GM18867 (cell line): Measurements from ENCODE around the gene INPP5B.
A peak's percentile ranks its signal among the peaks of the same experiment; 100 is the strongest.
"Not testable (repeated sequence)": the region's sequence is repeated elsewhere in the genome, so short reads cannot be mapped to it uniquely, and the experiment has no call there.

Experiments used
- ATAC-seq: cut with Tn5 transposase; IDR thresholded peaks from one replicate; pipeline ENCODE4 v1.9.1; 2021; ENCODE audit warnings: mild to moderate bottlenecking, moderate library complexity; ENCODE audit not compliant: unreplicated experiment

The INPP5B gene

GRCh38 chr1:37915476-37916093 is 31.3 kb downstream of the INPP5B start:
- ATAC-seq, result no peak

DNA sequence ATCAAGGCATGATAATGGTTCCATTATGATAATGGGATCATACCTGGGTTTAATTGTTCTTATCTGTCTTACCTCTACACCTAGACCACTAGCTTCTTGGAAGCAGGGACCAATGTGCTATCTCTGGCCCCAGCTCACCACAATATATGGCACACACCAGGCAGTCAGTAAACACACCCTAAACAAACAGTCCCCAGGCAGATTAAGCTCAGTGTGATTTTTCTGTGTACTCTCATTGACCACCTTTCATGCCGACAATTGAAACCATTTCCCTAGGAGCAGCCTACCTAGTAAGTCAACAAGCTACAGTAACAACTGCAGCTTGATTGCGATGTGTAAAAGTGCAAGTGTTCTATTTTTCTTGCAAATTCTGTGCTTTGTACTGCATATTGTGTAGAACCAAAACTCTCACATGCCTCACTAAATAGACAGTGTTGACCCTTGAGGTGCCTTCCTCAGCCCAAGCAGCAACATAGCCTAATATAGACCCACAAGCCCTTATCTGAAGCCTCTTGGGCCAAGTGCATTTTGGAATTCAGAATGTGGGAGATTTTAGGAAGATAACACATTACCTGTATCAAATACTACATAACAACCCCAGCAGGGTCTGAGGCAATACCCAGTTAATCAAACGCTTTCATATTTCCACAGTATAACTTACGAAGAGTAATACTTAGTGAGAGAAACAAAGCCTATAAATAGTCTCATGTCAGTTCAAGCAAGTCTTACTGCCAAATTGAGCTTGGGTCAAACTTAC is 32.0 kb downstream of the INPP5B start:
- ATAC-seq, result no peak

- ATAC-seq, result not testable (repeated sequence)
Measured at GRCh38 chr1:37911478-37911877, 35.4 kb downstream of the INPP5B start.

- not testable (repeated sequence) for ATAC-seq
Measured at GRCh38 chr1:37910886-37911285, 36.0 kb downstream of the INPP5B start.

DNA sequence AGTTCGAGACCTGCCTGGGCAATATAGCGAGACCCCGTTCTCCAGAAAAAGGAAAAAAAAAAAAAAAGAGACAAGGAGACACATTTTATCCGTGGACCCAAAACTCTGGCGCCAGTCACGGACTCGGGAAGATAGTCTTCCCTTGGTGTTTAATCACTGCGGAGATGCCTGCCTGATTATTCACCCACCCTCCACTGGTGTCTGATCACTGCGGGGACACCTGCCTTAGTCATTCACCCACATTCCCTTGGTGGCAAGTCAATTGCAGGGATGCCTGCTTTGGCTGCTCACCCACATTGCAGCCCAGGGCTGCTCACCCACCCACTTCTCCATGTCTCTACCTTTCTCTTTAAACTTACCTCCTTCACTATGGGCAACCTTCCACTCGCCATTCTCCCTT is 38.3 kb downstream of the INPP5B start:
- not testable (repeated sequence) for ATAC-seq

DNA sequence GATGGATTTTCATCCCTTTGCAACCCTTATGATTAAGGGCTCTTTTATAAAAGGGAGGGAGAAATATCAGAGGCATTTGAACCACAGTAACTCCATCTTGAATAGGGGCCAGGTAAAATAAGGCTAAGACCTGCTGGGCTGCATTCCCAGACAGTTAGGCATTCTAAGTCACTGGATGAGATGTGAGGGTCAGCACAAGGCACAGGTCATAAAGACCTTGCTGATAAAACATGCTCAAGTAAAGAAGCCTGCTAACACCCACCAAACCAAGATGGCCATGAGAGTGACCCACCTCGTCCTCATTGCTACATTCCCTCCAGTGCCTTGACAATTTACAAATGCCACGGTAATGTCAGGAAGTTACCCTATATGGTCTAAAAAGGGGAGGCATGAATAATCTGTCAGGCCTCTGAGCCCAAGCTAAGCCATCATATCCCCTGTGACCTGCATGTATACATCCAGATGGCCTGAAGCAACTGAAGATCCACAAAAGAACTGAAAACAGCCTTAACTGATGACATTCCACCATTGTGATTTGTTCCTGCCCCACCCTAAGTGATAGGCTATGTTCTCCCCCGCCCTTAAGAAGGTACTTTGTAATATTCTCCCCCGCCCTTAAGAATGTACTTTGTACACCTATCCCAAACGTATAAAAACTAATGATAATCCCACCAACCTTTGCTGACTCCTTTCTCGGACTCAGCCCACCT is 39.3 kb downstream of the INPP5B start:
- ATAC-seq, result not testable (repeated sequence)

DNA sequence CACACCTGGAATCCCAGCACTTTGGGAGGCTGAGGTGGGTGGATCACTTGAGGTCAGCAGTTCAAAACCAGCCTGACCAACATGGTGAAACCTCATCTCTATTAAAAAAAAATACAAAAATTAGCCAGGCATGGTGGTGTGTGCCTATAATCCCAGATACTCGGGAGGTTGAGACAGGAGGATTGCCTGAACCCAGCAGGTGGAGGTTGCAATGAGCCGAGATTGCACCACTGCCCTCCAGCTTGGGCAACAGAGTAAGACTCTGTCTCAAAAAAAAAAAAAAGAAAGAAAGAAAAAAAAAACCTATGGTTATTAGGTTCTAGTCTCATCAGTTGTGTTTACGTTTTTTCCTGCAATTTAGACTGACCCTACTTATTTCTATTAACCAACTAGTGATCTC is 40.3 kb downstream of the INPP5B start:
- ATAC-seq, result not testable (repeated sequence)

DNA sequence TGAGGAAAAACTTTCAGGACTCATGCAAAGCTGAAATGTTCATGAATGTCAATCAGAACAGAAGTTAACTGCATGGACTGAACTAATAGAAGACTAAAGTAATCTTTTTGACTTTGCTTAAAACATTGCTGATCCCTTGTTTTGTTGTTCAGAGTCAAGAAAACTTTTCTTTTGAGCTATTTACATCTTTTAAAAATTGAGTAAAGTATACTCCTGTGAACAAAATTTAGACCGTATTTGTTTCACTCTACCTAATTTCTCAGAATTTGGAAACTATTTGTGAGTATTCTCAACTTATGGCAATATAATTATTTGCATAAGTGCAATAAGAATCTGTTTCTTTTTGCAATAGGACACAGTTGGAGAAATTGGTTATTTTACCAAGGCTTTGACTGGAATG is 41.1 kb downstream of the INPP5B start:
- no peak for ATAC-seq

DNA sequence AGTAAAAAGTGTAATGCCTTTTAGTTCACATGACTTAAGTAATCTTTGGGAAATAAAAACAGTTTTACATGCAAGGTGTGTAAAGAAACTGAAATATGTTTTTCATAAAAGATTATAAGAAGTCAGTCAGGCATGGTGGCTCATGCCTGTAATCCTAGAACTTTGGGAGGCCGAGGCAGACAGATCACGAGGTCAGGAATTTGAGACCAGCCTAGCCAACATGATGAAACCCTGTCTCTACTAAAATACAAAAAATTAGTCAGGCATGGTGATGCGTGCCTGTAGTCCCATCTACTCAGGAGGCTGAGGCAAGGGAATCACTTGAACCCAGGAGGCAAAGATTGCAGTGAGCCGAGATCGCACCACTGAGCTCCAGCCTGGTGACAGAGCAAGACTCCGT is 42.9 kb downstream of the INPP5B start:
- ATAC-seq, result not testable (repeated sequence)

GRCh38 chr1:37902983-37903382 is 43.9 kb downstream of the INPP5B start:
- no peak for ATAC-seq

DNA sequence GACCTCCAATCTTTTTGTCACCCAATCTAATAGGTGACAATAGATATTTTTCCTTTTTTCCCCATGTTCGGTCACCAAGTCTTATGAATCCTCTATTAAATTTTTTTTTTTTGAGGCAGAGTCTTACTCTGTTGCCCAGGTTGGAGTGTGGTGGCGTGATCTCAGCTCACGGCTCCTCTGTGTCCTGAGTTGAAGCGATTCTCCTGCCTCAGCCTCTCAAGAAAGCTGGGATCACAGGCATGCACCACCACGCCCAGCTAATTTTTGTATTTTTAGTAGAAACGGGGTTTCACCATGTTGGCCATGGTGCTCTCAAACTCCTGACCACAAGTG is 45.0 kb downstream of the INPP5B start:
- ATAC-seq, result no peak

GRCh38 chr1:37901191-37901892 is 45.5 kb downstream of the INPP5B start:
- peak; percentile 58 for ATAC-seq

GRCh38 chr1:37897563-37897962 is 49.3 kb downstream of the INPP5B start:
- not testable (repeated sequence) for ATAC-seq

DNA sequence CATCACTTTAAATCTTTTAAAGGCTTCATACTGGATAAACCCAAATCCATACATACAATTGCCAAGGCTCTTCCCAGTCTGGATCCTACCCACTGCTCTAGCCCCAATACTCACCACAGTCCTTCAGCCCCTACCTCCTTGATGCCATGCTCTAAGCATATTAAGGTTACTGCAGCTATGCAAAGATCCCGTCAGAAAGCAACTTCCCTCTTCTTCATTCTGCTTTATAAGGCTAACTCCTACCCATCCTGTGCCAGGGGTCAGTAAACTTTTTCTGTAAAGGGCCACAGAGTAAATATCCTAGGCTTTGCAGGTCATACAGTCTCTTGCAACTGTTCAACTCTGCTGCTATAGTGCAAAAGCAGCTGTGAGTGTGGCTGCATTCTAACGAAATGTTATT is 53.2 kb downstream of the INPP5B start:
- ATAC-seq, result no peak

DNA sequence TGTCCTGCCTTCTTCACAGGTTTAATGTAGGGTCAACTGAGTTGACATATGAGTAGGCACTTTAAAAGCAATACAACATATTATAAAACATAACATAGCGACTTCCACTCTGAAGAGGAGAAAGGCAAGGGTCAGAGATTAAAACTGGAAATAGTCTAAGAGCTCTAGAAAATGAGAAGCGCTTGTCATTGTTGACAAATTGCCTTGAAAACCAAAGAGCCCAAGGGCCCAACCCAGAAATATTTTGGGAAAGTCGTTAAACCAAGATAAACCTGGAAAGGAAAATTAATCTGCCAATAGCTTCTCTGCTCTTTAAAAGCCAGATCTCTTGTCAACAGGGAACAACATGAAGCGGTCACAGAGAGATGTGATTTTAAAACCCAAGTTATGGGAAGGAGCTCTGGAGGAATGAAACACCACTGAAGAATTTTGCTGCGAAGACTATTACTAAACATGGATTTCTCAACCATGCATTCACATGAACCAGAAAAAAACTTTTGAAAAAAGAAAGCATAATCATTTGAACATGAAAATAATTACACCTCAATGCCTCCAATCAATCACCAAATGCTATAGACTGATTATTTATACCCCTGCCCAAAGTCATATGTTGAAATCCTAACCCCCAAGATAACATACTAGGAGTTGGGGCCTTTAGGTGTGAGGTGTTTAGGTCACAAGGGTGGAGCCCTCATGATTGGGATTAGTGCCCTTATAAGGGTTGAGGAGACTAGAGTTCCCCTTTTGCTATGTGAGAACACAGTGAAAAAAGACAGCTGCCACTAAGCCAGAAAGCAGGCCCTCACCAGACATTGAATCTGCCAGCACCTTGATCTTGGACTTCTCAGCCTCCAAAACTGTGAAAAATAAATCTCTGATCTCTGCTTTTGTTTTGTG is 54.5 kb downstream of the INPP5B start:
- no peak for ATAC-seq

DNA sequence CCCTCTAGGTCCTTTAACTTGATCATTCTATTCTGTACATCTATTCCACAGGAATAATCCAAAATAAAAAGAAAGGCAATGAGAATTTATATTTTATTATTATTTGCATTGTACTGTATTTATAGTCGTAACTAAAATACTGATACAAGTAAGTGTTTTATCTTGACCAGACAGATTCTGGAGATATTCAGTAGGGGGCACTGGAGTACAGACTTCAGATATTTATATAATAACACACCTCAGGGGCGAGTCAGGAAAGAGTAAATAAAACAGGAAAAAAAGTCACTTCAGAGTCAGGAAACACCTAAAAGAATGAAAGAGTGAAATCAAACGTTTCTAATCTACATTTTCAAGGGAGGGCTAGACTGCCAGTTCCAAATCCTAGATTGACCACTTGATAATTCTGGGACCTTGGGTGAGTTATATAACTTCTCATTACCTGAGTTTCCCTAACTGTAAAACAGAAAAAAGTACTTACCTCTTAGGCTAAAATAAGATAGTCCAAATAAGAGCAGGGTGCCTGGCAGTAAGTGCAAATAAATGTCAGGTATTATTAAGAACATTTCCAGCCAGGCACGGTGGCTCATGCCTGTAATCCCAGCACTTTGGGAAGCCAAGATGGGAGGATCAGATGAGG is 56.4 kb downstream of the INPP5B start:
- ATAC-seq, result no peak

DNA sequence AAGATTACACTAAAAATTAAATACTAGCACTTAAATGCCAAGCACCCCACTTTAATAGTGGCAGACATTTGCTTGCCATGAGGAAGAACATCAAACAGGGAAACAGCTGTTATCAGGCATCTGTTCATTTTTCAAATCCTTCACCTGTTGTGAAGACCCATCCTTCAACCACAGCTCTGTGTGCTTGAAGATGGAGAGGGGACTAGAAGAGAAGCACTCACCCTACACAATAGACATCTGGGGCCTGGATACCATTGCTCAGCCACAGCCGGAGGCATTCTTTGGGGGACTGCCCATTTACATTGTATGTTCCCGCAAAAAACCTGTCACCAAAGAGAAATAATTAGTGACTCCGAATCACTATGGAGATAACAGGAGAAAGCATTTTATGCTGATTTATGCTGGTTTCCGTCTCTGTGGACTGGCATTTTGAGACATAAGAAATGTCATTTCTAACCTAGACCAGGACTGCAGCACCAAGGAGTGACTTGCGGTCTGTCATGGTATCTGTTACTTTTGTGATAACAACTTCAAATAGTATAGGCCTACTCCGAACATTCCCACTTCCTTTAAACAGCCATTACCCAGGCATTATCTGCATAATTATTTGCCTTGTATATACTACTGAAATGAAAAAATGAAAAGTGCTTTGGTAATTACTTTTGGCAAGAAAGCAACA is 58.7 kb downstream of the INPP5B start:
- ATAC-seq, result no peak

DNA sequence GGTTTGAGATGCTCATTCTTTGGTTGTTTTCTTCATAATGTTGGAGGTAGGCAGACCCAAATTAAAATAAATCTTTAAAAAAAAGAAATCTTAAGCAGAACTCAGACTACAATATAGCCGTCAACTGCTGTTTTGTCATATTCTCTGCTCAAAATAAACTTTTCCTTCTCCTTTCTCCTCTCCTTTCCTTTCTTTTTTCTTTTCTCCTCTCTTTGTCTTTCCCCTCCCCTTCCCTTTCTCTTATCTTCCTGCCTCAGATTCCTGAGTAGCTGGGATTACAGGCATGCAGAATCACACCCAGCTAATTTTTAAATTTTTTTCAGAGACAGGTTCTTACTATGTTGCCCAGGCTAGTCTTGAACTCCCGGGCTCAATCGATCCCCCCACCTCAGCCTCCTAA is 62.7 kb downstream of the INPP5B start:
- ATAC-seq, result no peak

DNA sequence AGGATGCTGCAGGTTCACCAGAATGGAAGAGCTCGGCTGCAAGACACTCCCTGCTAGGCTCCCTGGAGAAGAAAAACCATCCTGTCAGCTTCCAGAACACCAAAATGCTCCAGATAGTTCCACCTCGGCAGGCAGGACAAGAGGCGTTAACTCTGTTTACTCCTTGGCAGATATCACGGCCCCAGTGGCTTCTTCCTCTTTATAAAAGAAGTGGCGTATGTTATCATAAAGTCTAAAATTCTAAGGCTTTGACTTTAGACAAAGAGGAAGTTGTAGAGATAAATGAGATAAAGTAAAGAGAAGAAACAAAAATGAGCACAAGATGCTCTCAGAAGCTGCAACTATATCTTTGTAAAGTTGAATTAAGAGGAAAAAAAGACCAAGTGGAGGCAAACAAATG is 63.2 kb downstream of the INPP5B start:
- no peak for ATAC-seq
